GM23338 (cell line): Measurements from ENCODE around the gene MLLT1. TPM values are rescaled to one million over a fixed set of nuclear protein-coding genes. Genes with fewer than 3 reads are reported as not detected.

Experiments
- ATAC-seq: fragments of 200-7000 bp; cut with Tn5 transposase; 3 replicates; pipeline ENCODE4 v1.9.1; 2020
- DNase-seq: peaks from one replicate; pipeline ENCODE4 v3.0.0-alpha.2; 2015; ENCODE audit warnings: low spot score
- H2AFZ ChIP-seq: fragments of 200-600 bp; sonication (generic); 2 replicates; pipeline ENCODE4 v1.8.0; 2016; ENCODE audit warnings: antibody characterized with exemption, mild to moderate bottlenecking, moderate library complexity
- H3F3A ChIP-seq: fragments of 200-600 bp; sonication (generic); replicated peaks from 2 replicates; pipeline ENCODE4 v1.8.0; 2017; ENCODE audit warnings: antibody characterized with exemption, mixed run types, low read depth
- H3K27ac ChIP-seq: fragments of 200-600 bp; sonication (generic); 2 replicates; pipeline ENCODE4 v1.6.1; 2016; ENCODE audit warnings: low read depth
- H3K27me3 ChIP-seq: fragments of 200-600 bp; sonication (generic); 2 replicates; pipeline ENCODE4 v1.8.0; 2016; ENCODE audit warnings: mild to moderate bottlenecking, mixed run types, moderate library complexity; ENCODE audit not compliant: insufficient read depth
- H3K36me3 ChIP-seq: fragments of 200-600 bp; sonication (generic); 2 replicates; pipeline ENCODE4 v1.8.0; 2016; ENCODE audit warnings: mild to moderate bottlenecking; ENCODE audit not compliant: insufficient read depth
- H3K4me1 ChIP-seq: fragments of 200-600 bp; sonication (generic); 2 replicates; pipeline ENCODE4 v1.8.0; 2016; ENCODE audit warnings: mild to moderate bottlenecking, moderate library complexity; ENCODE audit not compliant: insufficient read depth
- H3K4me2 ChIP-seq: fragments of 200-600 bp; sonication (generic); 2 replicates; pipeline ENCODE4 v1.7.1; 2017; ENCODE audit warnings: mixed run types
- H3K4me3 ChIP-seq: fragments of 200-600 bp; sonication (generic); 2 replicates; pipeline ENCODE4 v1.6.1; 2016; ENCODE audit warnings: mixed run types
- H3K79me2 ChIP-seq: fragments of 200-600 bp; sonication (generic); replicated peaks from 2 replicates; pipeline ENCODE4 v1.8.0; 2017; ENCODE audit warnings: mild to moderate bottlenecking; ENCODE audit not compliant: insufficient read depth
- H3K9me2 ChIP-seq: fragments of 200-600 bp; sonication (generic); 2 replicates; pipeline ENCODE4 v1.8.0; 2017; ENCODE audit not compliant: insufficient read depth
- H4K20me1 ChIP-seq: fragments of 200-600 bp; sonication (generic); replicated peaks from 2 replicates; pipeline ENCODE4 v1.8.0; 2017; ENCODE audit warnings: mild to moderate bottlenecking; ENCODE audit not compliant: insufficient read depth
- H3K27ac Mint-ChIP-seq: 2 replicates; pipeline ENCODE4 v1.8.0; 2020; ENCODE audit warnings: inconsistent platforms, mild to moderate bottlenecking, moderate library complexity, mixed read lengths
- H3K27me3 Mint-ChIP-seq: 3 replicates; pipeline ENCODE4 v1.8.0; 2022; ENCODE audit warnings: low read depth, mild to moderate bottlenecking, moderate library complexity, mixed read lengths, inconsistent platforms; ENCODE audit not compliant: insufficient read depth, poor library complexity
- H3K36me3 Mint-ChIP-seq: 3 replicates; pipeline ENCODE4 v1.8.0; 2021; ENCODE audit warnings: low read depth, mild to moderate bottlenecking, inconsistent platforms, moderate library complexity, mixed read lengths
- H3K4me1 Mint-ChIP-seq: 3 replicates; pipeline ENCODE4 v1.8.0; 2020; ENCODE audit warnings: mild to moderate bottlenecking, inconsistent platforms, mixed read lengths
- H3K4me3 Mint-ChIP-seq: 3 replicates; pipeline ENCODE4 v1.8.0; 2021; ENCODE audit warnings: moderate library complexity, mild to moderate bottlenecking, inconsistent platforms, mixed read lengths
- H3K9me3 Mint-ChIP-seq: 3 replicates; pipeline ENCODE4 v1.8.0; 2020; ENCODE audit warnings: moderate library complexity, mild to moderate bottlenecking, inconsistent platforms, mixed read lengths
- CREB1 ChIP-seq: fragments of 250-450 bp; sonication (Bioruptor Pico); IDR thresholded peaks from 2 replicates; pipeline ENCODE4 v1.5.0; 2020; ENCODE audit warnings: low read depth, mild to moderate bottlenecking, moderate library complexity
- EZH2 ChIP-seq: fragments of 200-600 bp; sonication (generic); IDR thresholded peaks from one replicate; pipeline ENCODE4 v1.8.0; 2017; ENCODE audit warnings: antibody characterized with exemption, mild to moderate bottlenecking, low read depth; ENCODE audit not compliant: unreplicated experiment
- EZH2phosphoT487 ChIP-seq: fragments of 200-600 bp; sonication (generic); IDR thresholded peaks from one replicate; pipeline ENCODE4 v1.8.1; 2018; ENCODE audit warnings: antibody characterized with exemption; ENCODE audit not compliant: unreplicated experiment
- JUNB ChIP-seq: IDR thresholded peaks from one replicate; pipeline ENCODE4 v1.6.1; 2016; ENCODE audit warnings: antibody characterized with exemption; ENCODE audit not compliant: unreplicated experiment
- NANOG ChIP-seq: IDR thresholded peaks from 2 replicates; pipeline ENCODE4 v1.6.1; 2016; ENCODE audit warnings: antibody characterized with exemption, borderline replicate concordance
- POLR2AphosphoS5 ChIP-seq: IDR thresholded peaks from 2 replicates; pipeline ENCODE4 v1.6.1; 2016; ENCODE audit warnings: antibody characterized with exemption, low read depth
- STAT1 ChIP-seq: IDR thresholded peaks from one replicate; pipeline ENCODE4 v1.6.1; 2016; ENCODE audit warnings: antibody characterized with exemption; ENCODE audit not compliant: unreplicated experiment
- ZNF114 ChIP-seq: fragments of 250-450 bp; sonication (Bioruptor Pico); IDR thresholded peaks from 2 replicates; pipeline ENCODE4 v1.5.0; 2020; ENCODE audit warnings: mild to moderate bottlenecking, moderate library complexity
- polyA plus RNA-seq: library from polyadenylated mRNA; unstranded; fragments of >200 nt; fragmentation: Nextera tagmentation; extraction: Ambion mirVana; gene quantifications from 2 replicates; pipeline ENCODE4 v1.2.1, GENCODE V29; 2016
- total RNA-seq: library from RNA; depleted of rRNA; stranded (reverse); fragments of >200 nt; shearing (Covaris generic); gene quantifications from 2 replicates; pipeline ENCODE4 v1.2.3, GENCODE V29; 2014
- TF ChIP-seq, protein P1 (sequence below): IDR thresholded peaks from 2 replicates; pipeline ENCODE4 v1.6.1; 2016; ENCODE audit warnings: antibody characterized with exemption
- TF ChIP-seq, protein P2 (sequence below): IDR thresholded peaks from one replicate; pipeline ENCODE4 v1.6.1; 2018; ENCODE audit warnings: antibody characterized with exemption; ENCODE audit not compliant: unreplicated experiment
- TF ChIP-seq, protein P3 (sequence below), 2 experiments: fragments of 200-600 bp in 1 of 2; sonication (generic) in 1 of 2; conservative IDR thresholded peaks; 2 replicates each; pipeline versions ENCODE4 v1.5.1 to v1.6.1; 2016 to 2017; ENCODE audit warnings: antibody characterized with exemption in 2 of 2, low read depth in 2 of 2, mild to moderate bottlenecking in 2 of 2, moderate library complexity in 1 of 2

Gene MLLT1
- total and polyA plus RNA-seq, 2 experiments from 2014 or later, result 17.8 to 23.4 TPM

DNA sequence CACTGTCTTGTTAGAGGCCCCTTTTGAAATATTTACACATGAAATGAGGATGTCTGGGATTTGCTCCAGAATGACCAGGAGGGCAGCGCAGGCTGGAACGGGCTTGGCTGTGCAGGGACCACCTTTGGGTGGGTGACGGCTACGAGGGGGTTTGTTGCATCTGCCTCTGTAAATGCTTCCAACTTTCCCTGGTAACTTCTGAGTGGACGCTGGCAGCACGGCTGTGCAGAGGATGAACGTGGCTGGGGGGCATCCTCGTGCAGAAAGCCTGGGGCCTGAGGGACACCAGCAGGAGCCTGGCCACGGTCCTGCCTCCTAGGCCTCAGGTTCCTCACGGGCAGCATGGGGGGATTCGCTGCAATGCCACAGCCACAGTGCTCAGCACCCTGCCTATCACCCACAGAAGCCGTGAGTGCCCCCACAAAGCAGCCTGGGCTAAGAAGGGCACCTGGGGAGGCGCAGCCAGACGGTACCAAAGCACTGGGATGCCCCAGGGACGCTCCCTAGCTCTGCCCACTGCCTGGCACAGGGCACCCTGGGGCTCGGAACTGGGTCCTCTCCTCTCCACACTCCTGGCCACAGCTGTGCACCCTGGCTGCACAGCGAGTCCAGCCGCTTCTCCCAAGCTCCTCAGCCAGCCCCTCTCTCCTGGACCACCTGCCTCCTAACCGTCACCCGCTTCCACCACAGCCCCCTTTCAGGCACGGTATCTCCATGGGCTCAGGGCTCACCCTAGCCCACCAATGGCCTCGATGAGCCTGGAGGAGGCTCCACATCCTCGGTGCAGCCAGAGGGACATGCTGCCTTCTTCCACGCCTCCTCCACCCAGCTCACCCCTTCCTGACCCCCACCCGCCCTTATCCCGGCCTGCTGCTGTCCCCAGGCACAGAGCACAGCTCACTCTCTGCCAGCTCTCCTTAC, 44.5 kb downstream of the MLLT1 start:
- Histone ChIP-seq H3K4me3 (no peak overlapping the region), H3K27me3 (no peaks in the 10 kb centered on the region), H4K20me1 (peaks cover 17% of the 10 kb centered on the region), H3K9me2 (no peaks in the 10 kb centered on the region), H2AFZ (no peak overlapping the region), H3K4me1 (no peaks in the 10 kb centered on the region), H3K36me3 (no peaks in the 10 kb centered on the region; the same call in 1 of the 2 replicates), H3F3A (no peaks in the 10 kb centered on the region), H3K4me2 (no peak overlapping the region), H3K79me2 (peaks cover 80% of the 10 kb centered on the region), H3K27ac (no peak overlapping the region)
- peak overlapping the region; percentile 87; the same call in 1 of the 2 replicates for H3K27ac Mint-ChIP-seq
- H3K27me3 Mint-ChIP-seq, result peaks cover 11% of the 10 kb centered on the region
- H3K4me1 Mint-ChIP-seq, result peaks cover 25% of the 10 kb centered on the region
- no peak overlapping the region for H3K4me3 Mint-ChIP-seq
- H3K9me3 Mint-ChIP-seq, result no peaks in the 10 kb centered on the region; the same call in 2 of the 3 replicates
- TF ChIP-seq NANOG, result no peak
- no peak for TF ChIP-seq EZH2phosphoT487
- TF ChIP-seq, protein P1, sequence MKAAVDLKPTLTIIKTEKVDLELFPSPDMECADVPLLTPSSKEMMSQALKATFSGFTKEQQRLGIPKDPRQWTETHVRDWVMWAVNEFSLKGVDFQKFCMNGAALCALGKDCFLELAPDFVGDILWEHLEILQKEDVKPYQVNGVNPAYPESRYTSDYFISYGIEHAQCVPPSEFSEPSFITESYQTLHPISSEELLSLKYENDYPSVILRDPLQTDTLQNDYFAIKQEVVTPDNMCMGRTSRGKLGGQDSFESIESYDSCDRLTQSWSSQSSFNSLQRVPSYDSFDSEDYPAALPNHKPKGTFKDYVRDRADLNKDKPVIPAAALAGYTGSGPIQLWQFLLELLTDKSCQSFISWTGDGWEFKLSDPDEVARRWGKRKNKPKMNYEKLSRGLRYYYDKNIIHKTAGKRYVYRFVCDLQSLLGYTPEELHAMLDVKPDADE, result no peak
- no peak for TF ChIP-seq EZH2
- TF ChIP-seq, protein P2, sequence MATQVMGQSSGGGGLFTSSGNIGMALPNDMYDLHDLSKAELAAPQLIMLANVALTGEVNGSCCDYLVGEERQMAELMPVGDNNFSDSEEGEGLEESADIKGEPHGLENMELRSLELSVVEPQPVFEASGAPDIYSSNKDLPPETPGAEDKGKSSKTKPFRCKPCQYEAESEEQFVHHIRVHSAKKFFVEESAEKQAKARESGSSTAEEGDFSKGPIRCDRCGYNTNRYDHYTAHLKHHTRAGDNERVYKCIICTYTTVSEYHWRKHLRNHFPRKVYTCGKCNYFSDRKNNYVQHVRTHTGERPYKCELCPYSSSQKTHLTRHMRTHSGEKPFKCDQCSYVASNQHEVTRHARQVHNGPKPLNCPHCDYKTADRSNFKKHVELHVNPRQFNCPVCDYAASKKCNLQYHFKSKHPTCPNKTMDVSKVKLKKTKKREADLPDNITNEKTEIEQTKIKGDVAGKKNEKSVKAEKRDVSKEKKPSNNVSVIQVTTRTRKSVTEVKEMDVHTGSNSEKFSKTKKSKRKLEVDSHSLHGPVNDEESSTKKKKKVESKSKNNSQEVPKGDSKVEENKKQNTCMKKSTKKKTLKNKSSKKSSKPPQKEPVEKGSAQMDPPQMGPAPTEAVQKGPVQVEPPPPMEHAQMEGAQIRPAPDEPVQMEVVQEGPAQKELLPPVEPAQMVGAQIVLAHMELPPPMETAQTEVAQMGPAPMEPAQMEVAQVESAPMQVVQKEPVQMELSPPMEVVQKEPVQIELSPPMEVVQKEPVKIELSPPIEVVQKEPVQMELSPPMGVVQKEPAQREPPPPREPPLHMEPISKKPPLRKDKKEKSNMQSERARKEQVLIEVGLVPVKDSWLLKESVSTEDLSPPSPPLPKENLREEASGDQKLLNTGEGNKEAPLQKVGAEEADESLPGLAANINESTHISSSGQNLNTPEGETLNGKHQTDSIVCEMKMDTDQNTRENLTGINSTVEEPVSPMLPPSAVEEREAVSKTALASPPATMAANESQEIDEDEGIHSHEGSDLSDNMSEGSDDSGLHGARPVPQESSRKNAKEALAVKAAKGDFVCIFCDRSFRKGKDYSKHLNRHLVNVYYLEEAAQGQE, result no peak
- TF ChIP-seq, protein P3, sequence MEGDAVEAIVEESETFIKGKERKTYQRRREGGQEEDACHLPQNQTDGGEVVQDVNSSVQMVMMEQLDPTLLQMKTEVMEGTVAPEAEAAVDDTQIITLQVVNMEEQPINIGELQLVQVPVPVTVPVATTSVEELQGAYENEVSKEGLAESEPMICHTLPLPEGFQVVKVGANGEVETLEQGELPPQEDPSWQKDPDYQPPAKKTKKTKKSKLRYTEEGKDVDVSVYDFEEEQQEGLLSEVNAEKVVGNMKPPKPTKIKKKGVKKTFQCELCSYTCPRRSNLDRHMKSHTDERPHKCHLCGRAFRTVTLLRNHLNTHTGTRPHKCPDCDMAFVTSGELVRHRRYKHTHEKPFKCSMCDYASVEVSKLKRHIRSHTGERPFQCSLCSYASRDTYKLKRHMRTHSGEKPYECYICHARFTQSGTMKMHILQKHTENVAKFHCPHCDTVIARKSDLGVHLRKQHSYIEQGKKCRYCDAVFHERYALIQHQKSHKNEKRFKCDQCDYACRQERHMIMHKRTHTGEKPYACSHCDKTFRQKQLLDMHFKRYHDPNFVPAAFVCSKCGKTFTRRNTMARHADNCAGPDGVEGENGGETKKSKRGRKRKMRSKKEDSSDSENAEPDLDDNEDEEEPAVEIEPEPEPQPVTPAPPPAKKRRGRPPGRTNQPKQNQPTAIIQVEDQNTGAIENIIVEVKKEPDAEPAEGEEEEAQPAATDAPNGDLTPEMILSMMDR (conservative IDR thresholded peaks at IDR 0.05; ENCODE audit: low read depth in 2 of 2), result no peak
- TF ChIP-seq JUNB, result no peak
- TF ChIP-seq CREB1 (CRISPR knock-in tag), result no peak
- TF ChIP-seq STAT1, result no peak
- no peak for TF ChIP-seq ZNF114 (CRISPR knock-in tag)
- TF ChIP-seq POLR2AphosphoS5, result no peak
- DNase-seq, result no peak
- no peak for ATAC-seq
- H3K36me3 Mint-ChIP-seq, result peaks cover 5% of the 10 kb centered on the region; the same call in 2 of the 3 replicates
